DND-41 (cell line): ENCODE data around the gene AIF1L.

Experiments
- ATAC-seq: fragments of 200-7000 bp; cut with Tn5 transposase; 3 replicates; pipeline ENCODE4 v1.9.1; 2021; ENCODE audit warnings: low read depth; ENCODE audit not compliant: insufficient read depth
- DNase-seq: peaks from one replicate; pipeline ENCODE4 v3.0.0-alpha.2; 2020
- H2AFZ ChIP-seq: 2 replicates; pipeline ENCODE4 v1.6.0; 2012; ENCODE audit warnings: low read depth, low read length
- H3K27ac ChIP-seq: 2 replicates; pipeline ENCODE4 v1.5.1; 2012; ENCODE audit warnings: low read length, inconsistent platforms
- H3K27me3 ChIP-seq: fragments of 200-600 bp; sonication (generic); 2 replicates; pipeline ENCODE4 v1.6.0; 2012; ENCODE audit warnings: low read length, mild to moderate bottlenecking, inconsistent platforms; ENCODE audit not compliant: insufficient read depth, poor library complexity
- H3K36me3 ChIP-seq: 2 replicates; pipeline ENCODE4 v1.5.1; 2012; ENCODE audit warnings: low read length, inconsistent platforms; ENCODE audit not compliant: insufficient read depth
- H3K4me1 ChIP-seq: 2 replicates; pipeline ENCODE4 v1.5.1; 2012; ENCODE audit warnings: mild to moderate bottlenecking, low read length; ENCODE audit not compliant: insufficient read depth
- H3K4me2 ChIP-seq: 2 replicates; pipeline ENCODE4 v1.6.0; 2012; ENCODE audit warnings: mild to moderate bottlenecking, moderate library complexity, low read length, inconsistent platforms; ENCODE audit not compliant: insufficient read depth
- H3K4me3 ChIP-seq, 2 experiments: fragments of 200-600 bp in 1 of 2; shearing (Covaris generic) in 1 of 2; 2 replicates each; pipeline ENCODE4 v1.5.1; 2012 to 2016; ENCODE audit warnings: inconsistent platforms in 2 of 2, low read length in 2 of 2, mild to moderate bottlenecking in 2 of 2, low read depth in 1 of 2, moderate library complexity in 1 of 2
- H3K79me2 ChIP-seq: 2 replicates; pipeline ENCODE4 v1.6.0; 2012; ENCODE audit warnings: low read length, inconsistent platforms; ENCODE audit not compliant: insufficient read depth
- H3K9ac ChIP-seq: 2 replicates; pipeline ENCODE4 v1.6.0; 2012; ENCODE audit warnings: low read depth, mild to moderate bottlenecking, inconsistent platforms, low read length, moderate library complexity
- H3K9me3 ChIP-seq: 2 replicates; pipeline ENCODE4 v1.5.1; 2012; ENCODE audit warnings: low read length, moderate library complexity, mild to moderate bottlenecking, inconsistent platforms; ENCODE audit not compliant: insufficient read depth, severe bottlenecking
- H4K20me1 ChIP-seq: 2 replicates; pipeline ENCODE4 v1.6.0; 2012; ENCODE audit warnings: low read length; ENCODE audit not compliant: insufficient read depth
- CTCF ChIP-seq: IDR thresholded peaks from 2 replicates; pipeline ENCODE4 v1.5.1; 2012; ENCODE audit warnings: borderline replicate concordance, low read length, moderate library complexity, mild to moderate bottlenecking; ENCODE audit not compliant: poor library complexity, severe bottlenecking; ENCODE audit errors: extremely low read depth
- EZH2 ChIP-seq: IDR thresholded peaks from 3 replicates; pipeline ENCODE4 v1.6.1; 2012; ENCODE audit warnings: borderline replicate concordance, low read depth, mild to moderate bottlenecking, moderate library complexity, low read length, inconsistent platforms; ENCODE audit not compliant: severe bottlenecking

Gene AIF1L

GRCh38 chr9:131101207-131101964, 5.1 kb downstream of the AIF1L start:
- no peaks in the 10 kb centered on the region for H3K4me1 ChIP-seq
- no peaks in the 10 kb centered on the region for H4K20me1 ChIP-seq
- TF ChIP-seq EZH2, result no peak
- no peak for TF ChIP-seq CTCF
- no peaks in the 10 kb centered on the region for H3K79me2 ChIP-seq
- no peaks in the 10 kb centered on the region for H3K36me3 ChIP-seq
- ATAC-seq, result no peak
- H3K27me3 ChIP-seq, result no peaks in the 10 kb centered on the region
- DNase-seq, result no peak
- H3K4me3 ChIP-seq, result no peak overlapping the region
- no peak overlapping the region for H2AFZ ChIP-seq
- H3K4me2 ChIP-seq, result no peak overlapping the region
- no peaks in the 10 kb centered on the region for H3K9me3 ChIP-seq
- no peak overlapping the region for H3K9ac ChIP-seq
- no peak overlapping the region for H3K27ac ChIP-seq

- H3K9me3 ChIP-seq, result no peaks in the 10 kb centered on the region
- H3K9ac ChIP-seq, result no peak overlapping the region
- peaks cover 3% of the 10 kb centered on the region for H3K27me3 ChIP-seq
- no peak for TF ChIP-seq CTCF
- TF ChIP-seq EZH2, result no peak
- H4K20me1 ChIP-seq, result no peaks in the 10 kb centered on the region
- no peaks in the 10 kb centered on the region for H3K36me3 ChIP-seq
- no peak overlapping the region for H2AFZ ChIP-seq
- H3K4me2 ChIP-seq, result no peak overlapping the region
- no peaks in the 10 kb centered on the region for H3K4me1 ChIP-seq
- H3K4me3 ChIP-seq, result no peak overlapping the region
- ATAC-seq, result no peak
- DNase-seq, result no peak
- no peak overlapping the region for H3K27ac ChIP-seq
- H3K79me2 ChIP-seq, result no peaks in the 10 kb centered on the region
Observed at GRCh38 chr9:131103024-131103423, 6.7 kb downstream of the AIF1L start.

GRCh38 chr9:131103535-131103934, 7.2 kb downstream of the AIF1L start:
- no peak for ATAC-seq
- no peaks in the 10 kb centered on the region for H3K4me1 ChIP-seq
- H3K9ac ChIP-seq, result no peak overlapping the region

More at GRCh38 chr9:131103535-131103934, 7.2 kb downstream of the AIF1L start:
- TF ChIP-seq CTCF (no peak), EZH2 (no peak)
- Histone ChIP-seq H3K4me2 (no peak overlapping the region), H2AFZ (no peak overlapping the region), H3K36me3 (no peaks in the 10 kb centered on the region), H3K4me3 (no peak overlapping the region), H3K27ac (no peak overlapping the region), H3K9me3 (no peaks in the 10 kb centered on the region), H3K79me2 (no peaks in the 10 kb centered on the region), H3K27me3 (peaks cover 3% of the 10 kb centered on the region), H4K20me1 (no peaks in the 10 kb centered on the region)
- DNase-seq, result no peak
